WTC11 (cell line): ENCODE data around the gene TMED10.

Experiments used
- ATF1 ChIP-seq: sonication (generic); formaldehyde crosslinking; IDR thresholded peaks from 2 replicates; pipeline ENCODE4 v1.8.1; 2023; ENCODE audit warnings: mild to moderate bottlenecking, moderate library complexity, missing genetic modification reagents
- ETV6 ChIP-seq: sonication (generic); formaldehyde crosslinking; IDR thresholded peaks from 2 replicates; pipeline ENCODE4 v1.8.1; 2022; ENCODE audit warnings: mild to moderate bottlenecking, missing genetic modification reagents
- JAZF1 ChIP-seq: fragments of 250-450 bp; sonication (Bioruptor Pico); IDR thresholded peaks from 2 replicates; pipeline ENCODE4 v1.9.0; 2021; ENCODE audit warnings: moderate library complexity, mild to moderate bottlenecking, inconsistent platforms
- MAX ChIP-seq: sonication (generic); formaldehyde crosslinking; IDR thresholded peaks from 2 replicates; pipeline ENCODE4 v1.8.0; 2022; ENCODE audit warnings: mild to moderate bottlenecking, missing genetic modification reagents
- TF ChIP-seq, protein P1 (sequence below): fragments of 200-600 bp; IDR thresholded peaks from 2 replicates; pipeline ENCODE4 v1.8.0; 2022; ENCODE audit warnings: antibody characterized with exemption

DNA sequence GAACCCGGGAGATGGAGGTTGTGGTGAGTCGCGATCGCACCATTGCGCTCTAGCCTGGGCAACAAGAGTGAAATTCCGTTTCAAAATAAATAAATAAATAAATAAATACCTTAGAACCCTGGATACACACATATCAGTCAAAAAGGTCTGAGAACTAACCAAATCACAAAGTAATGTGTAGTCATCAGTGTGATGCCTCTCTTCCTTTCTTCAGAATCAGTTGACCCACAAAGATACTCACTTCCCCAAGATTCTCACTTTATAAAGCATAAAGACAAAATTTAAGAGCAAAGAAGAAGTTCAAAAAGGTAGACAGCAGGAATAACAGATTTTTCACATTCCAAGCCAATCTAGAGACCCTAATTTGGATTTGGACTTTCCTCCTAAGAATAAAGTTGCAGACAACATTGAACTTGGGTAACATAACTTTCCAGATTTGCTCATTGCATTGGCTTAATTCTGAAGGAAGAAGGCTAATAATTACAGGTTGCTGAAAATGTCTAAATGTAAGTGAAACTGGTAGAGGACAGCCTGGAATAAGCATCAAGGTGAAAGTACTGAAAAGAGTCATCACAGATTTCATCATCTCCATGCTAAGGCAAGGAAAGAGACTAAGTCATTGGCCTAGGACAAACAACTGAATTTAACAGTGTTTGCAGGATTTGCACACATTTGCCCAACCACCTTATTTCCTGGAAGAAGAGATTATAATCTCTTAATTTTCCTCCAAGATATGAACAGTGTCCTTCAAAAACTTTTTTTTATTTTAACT lies 17.4 kb downstream of the TMED10 start:
- TF ChIP-seq, protein P1, sequence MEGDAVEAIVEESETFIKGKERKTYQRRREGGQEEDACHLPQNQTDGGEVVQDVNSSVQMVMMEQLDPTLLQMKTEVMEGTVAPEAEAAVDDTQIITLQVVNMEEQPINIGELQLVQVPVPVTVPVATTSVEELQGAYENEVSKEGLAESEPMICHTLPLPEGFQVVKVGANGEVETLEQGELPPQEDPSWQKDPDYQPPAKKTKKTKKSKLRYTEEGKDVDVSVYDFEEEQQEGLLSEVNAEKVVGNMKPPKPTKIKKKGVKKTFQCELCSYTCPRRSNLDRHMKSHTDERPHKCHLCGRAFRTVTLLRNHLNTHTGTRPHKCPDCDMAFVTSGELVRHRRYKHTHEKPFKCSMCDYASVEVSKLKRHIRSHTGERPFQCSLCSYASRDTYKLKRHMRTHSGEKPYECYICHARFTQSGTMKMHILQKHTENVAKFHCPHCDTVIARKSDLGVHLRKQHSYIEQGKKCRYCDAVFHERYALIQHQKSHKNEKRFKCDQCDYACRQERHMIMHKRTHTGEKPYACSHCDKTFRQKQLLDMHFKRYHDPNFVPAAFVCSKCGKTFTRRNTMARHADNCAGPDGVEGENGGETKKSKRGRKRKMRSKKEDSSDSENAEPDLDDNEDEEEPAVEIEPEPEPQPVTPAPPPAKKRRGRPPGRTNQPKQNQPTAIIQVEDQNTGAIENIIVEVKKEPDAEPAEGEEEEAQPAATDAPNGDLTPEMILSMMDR, result no peak
- TF ChIP-seq JAZF1 (CRISPR knock-in tag) (no peak), ETV6 (CRISPR knock-in tag) (no peak), MAX (CRISPR knock-in tag) (no peak), ATF1 (no peak)
